GM21619 (cell line): ENCODE results near the gene ZBTB7B.

Source experiments
- ATAC-seq: cut with Tn5 transposase; IDR thresholded peaks from one replicate; pipeline ENCODE4 v1.9.1; 2021; ENCODE audit not compliant: unreplicated experiment

ZBTB7B gene

GRCh38 chr1:155001675-155002463 is 733 bp upstream of the ZBTB7B start:
- ATAC-seq, result peak; percentile 44

- no peak for ATAC-seq
These were observed 694 bp downstream of the ZBTB7B start for GRCh38 chr1:155003227-155003765.

- ATAC-seq, result no peak
These were observed 1.3 kb downstream of the ZBTB7B start for GRCh38 chr1:155003766-155004351.

DNA sequence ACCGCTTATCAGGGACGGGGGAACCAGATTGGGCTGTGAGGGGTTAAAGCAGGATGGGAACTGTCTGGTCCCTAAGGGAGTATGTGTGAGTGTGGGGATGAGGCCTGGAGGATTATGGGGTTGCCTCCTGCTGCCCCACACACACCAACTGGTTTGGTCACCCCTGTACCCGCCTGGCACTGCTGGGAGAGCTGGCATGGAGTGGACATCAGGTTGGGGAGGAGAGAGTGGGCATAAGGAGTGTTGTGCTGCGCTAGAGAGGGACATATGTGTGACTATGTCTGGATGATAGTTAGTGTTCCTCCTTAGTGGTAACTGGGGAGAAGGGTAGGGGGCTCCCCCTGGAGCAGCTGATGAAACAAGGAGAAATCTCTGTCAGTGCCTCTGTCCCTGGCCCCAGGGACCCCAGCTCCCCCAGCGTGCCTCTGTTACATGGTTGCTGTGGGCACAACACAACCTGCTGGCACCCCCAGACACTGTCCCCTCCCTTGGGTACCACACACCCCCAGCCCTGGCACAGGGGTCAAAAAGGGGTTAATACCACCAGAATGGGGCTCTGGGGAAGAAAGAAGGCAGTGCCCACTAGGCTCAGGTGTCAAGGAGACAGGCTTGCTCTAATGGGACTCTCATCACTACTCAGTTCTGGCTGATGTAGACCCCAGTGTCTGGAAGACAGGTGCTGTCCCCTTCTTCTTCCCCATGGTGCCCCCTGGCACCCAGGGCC is 1.9 kb downstream of the ZBTB7B start:
- ATAC-seq, result no peak

GRCh38 chr1:155005076-155006011 is 2.7 kb downstream of the ZBTB7B start:
- no peak for ATAC-seq

DNA sequence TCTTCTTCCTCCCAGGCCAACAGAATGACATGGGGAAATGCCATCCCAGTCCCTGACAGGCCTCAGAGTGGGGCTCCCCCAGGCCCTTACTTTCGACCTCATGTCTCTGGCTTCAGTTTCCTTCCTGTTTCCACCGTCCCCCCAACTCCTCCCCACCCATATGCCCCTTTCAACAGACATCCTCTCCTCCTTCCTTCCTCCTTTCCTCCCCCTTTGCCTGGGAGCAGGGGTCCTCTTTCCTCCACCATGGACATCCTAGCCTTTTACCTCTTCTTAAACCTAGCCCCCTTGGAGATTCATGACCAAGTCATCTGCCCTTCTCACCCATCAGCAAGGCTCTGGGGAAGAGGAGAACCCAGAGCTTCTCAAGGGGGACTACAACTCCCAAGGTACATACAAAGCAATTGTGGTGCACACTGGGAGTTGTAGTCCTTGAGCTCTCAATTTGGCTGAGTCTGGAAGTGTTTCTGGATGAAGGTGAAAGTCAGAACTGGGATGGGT is 4.0 kb downstream of the ZBTB7B start:
- no peak for ATAC-seq

GRCh38 chr1:155007251-155007828 is 4.7 kb downstream of the ZBTB7B start:
- ATAC-seq, result no peak

DNA sequence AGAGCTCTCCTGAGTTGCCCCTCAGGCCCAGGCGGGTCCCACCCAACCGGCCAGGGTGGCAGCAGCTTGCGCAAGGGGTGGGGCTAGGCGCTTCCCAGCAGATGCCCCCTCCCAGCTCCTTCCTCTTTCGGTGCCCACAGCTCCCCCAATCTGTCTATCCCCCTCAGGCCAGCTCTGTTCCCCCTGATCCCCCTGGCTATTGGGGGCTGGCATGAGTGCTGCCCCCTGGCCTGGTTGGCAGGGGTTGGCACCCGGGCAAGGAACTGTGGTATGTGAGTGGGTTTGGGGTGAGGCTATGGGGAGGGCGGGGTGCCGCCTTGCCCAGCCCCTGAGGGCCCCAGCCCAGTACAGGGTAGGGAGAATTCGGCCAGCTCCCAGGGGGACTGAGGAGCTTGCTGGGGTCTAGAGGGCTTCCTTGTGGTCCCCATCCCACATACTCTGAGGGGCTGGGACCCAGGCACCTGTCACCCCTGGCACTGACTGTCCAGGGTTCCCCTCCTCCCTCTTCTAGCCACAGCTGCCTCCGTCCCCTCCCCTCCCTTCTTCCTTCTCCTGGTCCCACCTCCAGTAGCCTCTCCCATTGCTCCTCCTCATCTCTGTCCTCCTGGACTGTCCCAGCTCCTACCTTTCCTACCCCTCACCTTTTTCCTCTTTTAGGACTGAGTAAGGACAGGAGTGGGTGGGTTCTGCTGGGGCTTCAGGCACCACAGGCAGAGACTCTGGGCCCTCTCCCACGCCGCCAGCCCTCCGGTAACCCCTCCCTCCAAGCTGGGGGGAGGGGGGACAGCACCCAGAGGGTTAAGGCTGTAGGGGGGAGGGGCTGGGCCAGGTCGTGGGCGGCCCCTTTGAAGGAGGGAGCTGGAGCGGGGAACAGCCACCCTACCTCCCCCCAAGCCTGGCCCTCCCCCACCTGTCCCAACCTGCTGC is 5.7 kb downstream of the ZBTB7B start:
- ATAC-seq, result no peak

DNA sequence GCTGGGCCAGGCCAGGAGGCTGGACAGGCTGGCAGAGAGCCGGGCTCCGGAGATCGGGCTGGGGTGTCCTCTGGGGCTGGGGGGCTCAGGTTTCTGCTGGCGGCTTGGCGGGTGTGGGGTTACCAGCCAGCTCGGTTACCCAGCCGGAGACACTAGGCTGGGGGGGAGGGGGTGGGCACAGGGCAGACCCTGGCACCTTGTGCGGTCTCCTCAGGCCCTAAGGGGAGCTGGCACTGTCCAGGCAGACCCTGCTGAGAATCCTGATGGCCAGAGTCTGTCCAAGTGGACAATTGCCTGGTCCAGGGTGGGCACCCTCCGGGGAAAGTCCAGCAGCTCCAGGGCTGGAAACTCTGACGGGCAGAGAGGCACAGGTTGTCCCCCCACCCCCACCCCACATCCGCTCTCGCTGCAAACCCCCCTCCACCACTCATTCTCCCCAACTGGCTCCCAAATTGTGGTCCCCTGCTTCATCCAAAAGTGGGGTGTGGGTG is 6.7 kb downstream of the ZBTB7B start:
- ATAC-seq, result no peak

GRCh38 chr1:155009742-155010141 is 7.1 kb downstream of the ZBTB7B start:
- no peak for ATAC-seq

- ATAC-seq, result no peak
These were observed 7.8 kb downstream of the ZBTB7B start for GRCh38 chr1:155010211-155010918.

- no peak for ATAC-seq
These were observed 8.4 kb downstream of the ZBTB7B start for GRCh38 chr1:155011004-155011416.

DNA sequence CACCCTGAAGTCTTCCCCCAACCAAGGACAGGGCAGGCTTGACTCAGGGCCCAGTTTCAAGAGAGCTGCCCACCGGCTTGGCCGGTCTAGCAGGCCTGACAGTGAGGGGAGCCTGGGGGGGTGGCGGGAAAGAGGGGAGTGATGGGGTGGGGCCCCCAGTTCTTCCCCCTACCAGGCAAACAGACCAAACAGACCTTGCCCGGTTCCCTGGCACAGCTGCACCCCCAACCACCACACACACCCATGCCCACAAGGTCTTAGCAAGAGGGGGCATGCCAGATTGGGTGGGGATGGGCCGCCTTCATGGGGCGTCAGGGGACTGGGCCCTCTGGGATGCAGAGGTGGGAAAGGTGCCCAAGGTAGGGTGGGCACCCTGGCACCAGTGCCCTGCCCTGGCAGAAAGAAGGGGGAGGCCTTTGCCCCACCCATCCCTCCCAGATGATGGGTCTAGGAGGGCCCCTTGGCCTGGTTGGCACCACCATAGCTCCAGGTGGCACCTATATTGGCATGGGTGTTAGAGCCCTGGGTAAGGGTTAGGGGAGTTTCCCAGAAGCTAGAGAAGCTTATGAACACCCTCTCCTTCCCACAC is 8.9 kb downstream of the ZBTB7B start:
- ATAC-seq, result no peak

DNA sequence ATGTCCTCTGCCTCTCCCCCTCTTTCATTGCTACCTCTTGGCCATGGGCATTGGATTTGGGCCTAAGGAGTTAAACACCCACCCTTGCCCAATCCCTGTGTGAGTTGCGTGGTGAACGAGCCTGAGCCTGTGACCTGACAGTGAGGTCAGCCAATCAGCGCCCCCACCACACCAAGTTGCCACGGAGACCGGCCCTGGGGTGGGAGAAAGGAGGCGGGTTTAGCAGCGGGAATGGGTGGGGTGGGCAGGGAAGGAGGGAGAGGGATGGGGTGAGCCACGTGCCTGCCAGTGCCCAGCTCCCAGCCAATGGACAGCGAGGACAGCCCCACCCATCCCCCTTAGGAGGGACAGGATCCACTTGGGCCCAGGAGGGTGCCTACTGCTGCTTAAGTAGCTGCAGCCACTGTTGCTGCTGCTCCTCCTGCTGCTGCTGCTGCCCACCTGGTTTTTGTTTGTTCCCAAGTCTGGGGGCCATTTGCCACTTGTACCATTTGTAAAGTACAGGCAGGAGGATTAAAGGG is 9.5 kb downstream of the ZBTB7B start:
- ATAC-seq, result no peak

DNA sequence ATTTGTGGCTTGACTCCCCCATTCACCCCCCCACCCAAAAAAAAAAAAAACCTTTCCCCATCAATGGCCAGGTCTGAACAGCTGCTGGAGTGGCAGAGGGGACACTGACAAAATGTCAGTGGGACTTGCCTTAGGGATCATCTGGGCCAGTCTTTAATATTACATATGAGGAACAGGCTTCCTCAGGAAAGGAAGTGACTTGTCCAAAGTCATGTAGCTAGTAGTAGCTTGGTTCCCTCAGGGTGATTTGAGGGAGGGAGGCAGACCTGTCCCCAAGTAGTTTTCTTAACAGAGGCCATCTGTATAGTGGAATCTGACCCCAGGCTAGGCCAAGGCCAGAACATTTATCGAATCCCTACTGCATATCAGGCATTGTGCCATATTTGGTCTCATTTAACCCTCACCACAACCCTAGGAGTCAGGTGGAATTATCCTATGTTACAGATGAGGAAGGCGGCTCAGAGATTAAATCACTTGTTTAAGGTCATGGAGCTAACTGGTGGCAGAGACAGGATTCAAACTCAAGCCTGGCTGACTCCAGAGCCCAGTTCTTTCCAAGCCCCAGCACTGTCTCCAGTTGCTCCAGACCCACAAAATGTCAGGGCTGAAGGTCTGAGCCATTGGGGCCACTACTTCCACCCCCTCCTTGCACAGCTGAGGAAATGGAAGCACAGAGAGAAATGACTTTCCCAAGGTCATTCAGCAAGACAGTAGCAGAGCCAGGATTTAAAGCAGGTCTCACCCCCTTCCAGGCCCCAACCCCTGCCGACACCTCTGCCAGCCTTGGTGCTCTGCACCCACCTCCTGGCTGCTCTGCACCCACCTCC is 10.4 kb downstream of the ZBTB7B start:
- no peak for ATAC-seq

DNA sequence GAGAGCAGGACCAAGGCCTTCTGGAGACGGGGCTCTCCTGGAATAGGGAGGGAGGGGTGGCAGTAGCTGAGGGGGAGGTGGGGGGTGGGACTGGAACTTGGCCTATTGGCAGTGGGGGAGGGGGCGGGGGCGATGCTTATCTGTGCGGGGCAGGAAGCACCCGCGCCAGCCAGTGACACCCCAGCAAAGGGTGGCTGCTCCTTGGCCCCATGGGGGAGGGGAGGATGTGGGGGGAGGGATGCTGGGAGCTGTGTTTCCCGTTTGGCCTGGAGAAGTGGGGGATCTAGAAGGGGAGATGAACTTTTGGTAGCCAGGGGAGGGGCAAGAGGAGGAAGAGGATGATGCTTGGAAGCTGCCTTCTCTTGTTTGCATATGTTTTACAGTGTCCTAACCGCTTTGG is 11.0 kb downstream of the ZBTB7B start:
- no peak for ATAC-seq
